ENCODE results near the gene KCNMB1. TPM values are rescaled to one million over a fixed set of nuclear protein-coding genes. Genes with fewer than 3 reads are reported as not detected.

Gene KCNMB1
- total RNA-seq, 4 donors from 2014 or later: 0.18 to 1.5 (median 0.81) TPM

DNA sequence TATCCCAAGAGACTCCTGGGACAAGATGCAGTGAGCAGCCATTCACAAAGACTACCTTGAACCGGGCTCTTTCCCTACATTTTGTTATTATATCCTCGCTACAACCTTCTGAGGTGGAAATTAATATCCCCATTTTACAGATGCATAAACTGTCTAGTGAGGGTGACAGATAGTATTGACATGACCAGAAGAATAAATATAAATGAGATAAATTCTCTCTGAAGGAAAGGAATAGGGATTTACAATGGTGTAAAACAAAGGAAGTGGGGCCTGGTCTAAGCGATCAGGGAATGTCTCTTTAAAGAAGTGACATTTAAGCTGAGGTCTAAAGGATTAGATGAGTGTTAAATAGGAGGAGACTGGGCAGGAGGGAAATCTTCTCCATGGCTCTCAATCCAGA lies 43.5 kb upstream of the KCNMB1 start:
- no peak for DNase-seq
- TF ChIP-seq, protein P1, sequence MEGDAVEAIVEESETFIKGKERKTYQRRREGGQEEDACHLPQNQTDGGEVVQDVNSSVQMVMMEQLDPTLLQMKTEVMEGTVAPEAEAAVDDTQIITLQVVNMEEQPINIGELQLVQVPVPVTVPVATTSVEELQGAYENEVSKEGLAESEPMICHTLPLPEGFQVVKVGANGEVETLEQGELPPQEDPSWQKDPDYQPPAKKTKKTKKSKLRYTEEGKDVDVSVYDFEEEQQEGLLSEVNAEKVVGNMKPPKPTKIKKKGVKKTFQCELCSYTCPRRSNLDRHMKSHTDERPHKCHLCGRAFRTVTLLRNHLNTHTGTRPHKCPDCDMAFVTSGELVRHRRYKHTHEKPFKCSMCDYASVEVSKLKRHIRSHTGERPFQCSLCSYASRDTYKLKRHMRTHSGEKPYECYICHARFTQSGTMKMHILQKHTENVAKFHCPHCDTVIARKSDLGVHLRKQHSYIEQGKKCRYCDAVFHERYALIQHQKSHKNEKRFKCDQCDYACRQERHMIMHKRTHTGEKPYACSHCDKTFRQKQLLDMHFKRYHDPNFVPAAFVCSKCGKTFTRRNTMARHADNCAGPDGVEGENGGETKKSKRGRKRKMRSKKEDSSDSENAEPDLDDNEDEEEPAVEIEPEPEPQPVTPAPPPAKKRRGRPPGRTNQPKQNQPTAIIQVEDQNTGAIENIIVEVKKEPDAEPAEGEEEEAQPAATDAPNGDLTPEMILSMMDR (IDR thresholded peaks at IDR 0.05): no peak
- no peak for TF ChIP-seq POLR2A (IDR thresholded peaks at IDR 0.05)
- H3K27ac ChIP-seq: no peak overlapping the region
- H3K27me3 ChIP-seq: no peaks in the 10 kb centered on the region
- H3K4me1 ChIP-seq: no peaks in the 10 kb centered on the region
- H3K36me3 ChIP-seq: no peaks in the 10 kb centered on the region
- H3K4me3 ChIP-seq: no peak overlapping the region
- no peaks in the 10 kb centered on the region for H3K9me3 ChIP-seq

DNA sequence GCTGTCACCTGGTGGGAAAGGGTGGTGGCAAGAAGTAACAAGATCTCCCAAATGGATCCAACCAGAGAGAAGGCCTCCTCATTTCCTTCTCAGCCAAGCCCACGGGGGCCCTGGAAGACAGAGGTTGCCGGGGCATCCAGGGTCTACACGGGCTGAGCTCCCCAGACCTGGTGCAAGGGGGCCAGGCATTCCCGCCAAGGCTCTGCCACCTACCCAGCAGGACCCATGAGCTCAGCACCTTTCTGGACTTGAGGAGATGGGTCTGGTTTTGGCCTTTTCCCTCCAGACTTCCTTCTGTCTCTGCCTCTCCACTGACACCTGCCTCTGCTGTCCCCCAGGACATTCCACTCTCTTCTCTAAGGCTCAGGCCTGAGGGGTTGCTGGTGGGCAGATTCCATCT lies 42.4 kb upstream of the KCNMB1 start:
- Histone ChIP-seq H3K27ac (no peak overlapping the region), H3K4me3 (no peak overlapping the region), H3K36me3 (no peaks in the 10 kb centered on the region), H3K4me1 (peaks cover 0 to 6% (median 0%) of the 10 kb centered on the region in 4 donors), H3K27me3 (no peaks in the 10 kb centered on the region), H3K9me3 (no peaks in the 10 kb centered on the region)
- DNase-seq: no peak
- TF ChIP-seq POLR2A (IDR thresholded peaks at IDR 0.05): no peak
- TF ChIP-seq, protein P1 (IDR thresholded peaks at IDR 0.05): no peak

DNA sequence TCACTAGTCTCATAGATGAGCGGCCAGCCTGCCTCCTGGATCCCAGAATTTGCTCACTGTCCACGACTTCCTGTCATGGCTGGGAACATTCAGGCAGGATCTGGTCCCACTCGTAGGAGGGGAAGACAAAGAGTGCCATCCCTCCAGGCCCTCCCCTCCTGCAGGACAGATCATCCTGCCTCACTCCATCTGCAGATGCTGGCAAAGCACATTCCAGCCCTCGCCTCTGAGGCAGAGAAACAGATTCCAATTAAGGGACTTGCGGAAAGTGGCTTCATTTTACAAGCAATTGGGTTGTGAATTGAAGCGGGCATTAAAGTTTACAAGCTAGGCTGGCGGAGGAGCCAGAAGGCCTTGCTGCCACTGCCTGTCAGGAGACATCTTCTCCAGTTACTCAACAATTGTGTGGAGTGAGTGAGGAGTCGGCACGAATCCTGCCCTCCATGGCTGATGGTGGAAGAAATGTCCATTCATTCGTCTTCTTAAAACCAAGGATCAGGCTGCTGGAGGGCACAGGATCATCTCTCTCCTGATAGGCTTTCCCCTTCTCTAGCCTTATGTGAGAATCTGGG lies 41.8 kb upstream of the KCNMB1 start:
- Histone ChIP-seq H3K9me3 (no peaks in the 10 kb centered on the region), H3K27me3 (no peaks in the 10 kb centered on the region), H3K4me1 (peaks cover 0 to 6% (median 0%) of the 10 kb centered on the region in 4 donors), H3K4me3 (no peak overlapping the region), H3K27ac (no peak overlapping the region), H3K36me3 (no peaks in the 10 kb centered on the region)
- DNase-seq: no peak
- TF ChIP-seq, protein P1 (IDR thresholded peaks at IDR 0.05): no peak
- TF ChIP-seq POLR2A (IDR thresholded peaks at IDR 0.05): no peak

DNA sequence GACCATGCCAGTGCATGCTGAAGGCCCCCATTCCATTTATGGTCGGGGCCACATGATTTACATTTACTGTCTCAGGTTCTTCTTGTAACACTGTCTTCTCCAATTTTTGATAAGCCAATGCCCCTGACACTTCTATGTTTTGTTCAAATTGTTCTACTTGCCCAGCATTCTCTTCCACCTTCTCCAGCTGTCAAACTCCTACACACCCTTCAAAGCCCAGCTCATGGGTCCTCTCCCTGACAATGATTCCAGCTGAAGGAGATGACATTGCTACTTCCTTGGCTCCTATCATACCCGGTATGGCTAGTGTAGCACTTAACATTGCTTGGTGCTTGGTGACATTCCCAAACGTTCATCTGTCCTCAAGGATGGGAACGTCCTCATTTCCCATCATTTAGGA lies 41.1 kb upstream of the KCNMB1 start:
- Histone ChIP-seq H3K4me1 (peaks cover 0 to 6% (median 0%) of the 10 kb centered on the region in 4 donors), H3K27me3 (no peaks in the 10 kb centered on the region), H3K9me3 (no peaks in the 10 kb centered on the region), H3K27ac (no peak overlapping the region), H3K36me3 (no peaks in the 10 kb centered on the region), H3K4me3 (no peak overlapping the region)
- no peak for DNase-seq
- no peak for TF ChIP-seq POLR2A (IDR thresholded peaks at IDR 0.05)
- TF ChIP-seq, protein P1 (IDR thresholded peaks at IDR 0.05): no peak

- Histone ChIP-seq H3K9me3 (no peaks in the 10 kb centered on the region), H3K36me3 (no peaks in the 10 kb centered on the region), H3K27ac (no peak overlapping the region), H3K27me3 (no peaks in the 10 kb centered on the region), H3K4me1 (peaks cover 0 to 6% (median 0%) of the 10 kb centered on the region in 4 donors), H3K4me3 (no peak overlapping the region)
- no peak for TF ChIP-seq POLR2A (IDR thresholded peaks at IDR 0.05)
- DNase-seq: no peak
Measured at GRCh38 chr5:170429014-170429413, 39.8 kb upstream of the KCNMB1 start.

- H3K4me1 ChIP-seq: peaks cover 0 to 6% (median 0%) of the 10 kb centered on the region in 4 donors
- TF ChIP-seq, protein P1 (IDR thresholded peaks at IDR 0.05): no peak
- TF ChIP-seq POLR2A (IDR thresholded peaks at IDR 0.05): no peak
- H3K27ac ChIP-seq: no peak overlapping the region
- no peaks in the 10 kb centered on the region for H3K27me3 ChIP-seq
- no peak for DNase-seq
- H3K4me3 ChIP-seq: no peak overlapping the region
- H3K36me3 ChIP-seq: no peaks in the 10 kb centered on the region
- no peaks in the 10 kb centered on the region for H3K9me3 ChIP-seq
Measured at GRCh38 chr5:170427672-170428236, 38.6 kb upstream of the KCNMB1 start.
